GM18511 (cell line): Measurements from ENCODE around the gene ZNF554.
"Not testable (repeated sequence)": the region's sequence is repeated elsewhere in the genome, so short reads cannot be mapped to it uniquely, and the experiment has no call there.

Source experiments
- ATAC-seq: cut with Tn5 transposase; IDR thresholded peaks from one replicate; pipeline ENCODE4 v1.9.1; 2021; ENCODE audit warnings: mild to moderate bottlenecking, moderate library complexity; ENCODE audit not compliant: unreplicated experiment

The ZNF554 gene

DNA sequence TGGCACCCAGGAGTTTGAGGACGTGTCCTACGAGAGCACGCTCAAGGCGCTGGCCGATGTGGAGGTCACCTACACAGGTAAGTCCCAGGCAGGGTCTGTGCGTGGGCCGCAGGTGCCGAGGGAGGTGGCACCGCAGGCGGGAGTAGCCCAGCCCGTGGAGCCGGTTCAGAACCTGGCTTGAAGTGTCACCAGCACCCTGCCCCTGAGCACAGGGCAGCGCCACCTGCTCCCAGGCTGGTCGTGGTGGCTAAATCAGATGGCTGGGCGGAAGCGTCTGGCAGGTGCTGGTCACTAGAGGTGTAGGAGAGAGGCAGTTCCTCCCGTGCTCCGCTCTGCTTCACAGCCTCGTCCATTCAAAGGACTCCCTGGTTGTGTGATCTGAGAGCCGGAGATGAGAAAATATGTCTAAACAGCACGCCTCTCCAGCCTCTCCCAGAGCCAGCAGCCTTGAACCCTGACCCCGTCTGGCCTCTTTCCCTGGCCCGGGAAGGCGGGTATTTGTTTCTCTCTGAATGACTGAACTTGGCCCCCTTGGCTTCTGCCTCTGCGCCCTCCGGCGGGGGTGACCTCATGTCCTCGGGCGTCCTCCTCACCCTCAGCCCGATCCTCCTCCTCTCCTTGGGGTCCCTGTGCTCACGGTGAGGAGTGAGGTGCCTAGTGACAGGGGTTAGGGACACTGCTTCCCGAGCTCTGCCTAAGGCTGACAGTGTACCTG is 29.0 kb upstream of the ZNF554 start:
- ATAC-seq, result no peak

DNA sequence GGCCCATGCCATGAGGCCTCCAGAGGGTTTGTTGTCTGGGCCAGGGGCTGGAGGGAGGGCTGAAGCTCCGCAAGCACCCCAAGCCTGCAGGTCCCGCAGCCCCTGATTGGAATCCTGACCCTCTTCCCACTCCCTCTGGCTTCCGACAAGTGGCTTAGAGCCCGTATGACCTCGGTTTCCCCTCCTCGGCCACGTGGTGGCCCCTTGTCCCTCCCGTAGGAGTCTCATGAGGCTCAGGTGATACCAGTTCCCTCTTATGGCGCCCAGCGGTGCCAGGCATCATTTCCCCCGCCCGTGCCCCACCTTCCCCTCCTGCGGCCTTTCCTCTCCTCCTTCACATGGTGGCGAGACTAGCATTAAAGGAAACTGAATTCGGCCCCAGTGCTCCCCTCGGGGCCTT is 28.2 kb upstream of the ZNF554 start:
- ATAC-seq, result no peak

DNA sequence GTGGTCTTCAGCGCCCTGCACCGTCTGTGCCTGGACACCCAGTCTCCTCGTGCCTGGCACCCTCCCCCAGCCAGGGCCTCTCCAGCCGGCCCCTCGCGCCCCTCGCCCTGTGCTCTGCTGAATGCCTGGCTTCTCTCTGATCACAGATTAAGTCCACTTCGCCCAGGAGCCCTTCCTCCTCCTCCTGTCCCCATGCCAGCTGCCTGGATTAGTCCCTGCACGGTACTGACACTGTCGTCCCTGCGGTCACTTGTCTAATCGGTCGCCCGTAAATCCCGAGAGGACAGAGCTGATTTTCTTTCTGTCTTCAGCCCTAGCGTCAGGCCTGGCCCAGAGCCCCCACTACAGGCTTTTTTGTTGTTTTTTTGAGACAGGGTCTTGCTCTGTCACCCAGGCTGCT is 27.8 kb upstream of the ZNF554 start:
- ATAC-seq, result no peak

GRCh38 chr19:2792666-2793065 is 27.0 kb upstream of the ZNF554 start:
- not testable (repeated sequence) for ATAC-seq

DNA sequence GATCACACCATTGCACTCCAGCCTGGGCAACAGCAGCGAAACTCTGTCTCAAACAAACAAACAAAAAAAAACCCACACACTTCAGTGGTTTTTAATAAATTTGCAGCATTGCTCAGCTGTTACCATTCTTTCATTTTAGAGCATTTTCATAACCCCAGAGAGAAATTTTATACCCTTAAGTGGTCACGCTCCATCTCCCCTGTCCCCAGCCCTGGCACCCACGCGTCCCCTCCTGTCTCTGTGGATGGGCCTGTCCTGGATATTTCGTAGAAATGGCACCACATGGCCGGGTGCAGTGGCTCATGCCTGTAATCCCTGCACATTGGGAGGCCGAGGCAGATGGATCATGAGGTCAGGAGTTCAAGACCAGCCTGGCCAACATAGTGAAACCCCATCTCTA is 26.5 kb upstream of the ZNF554 start:
- no peak for ATAC-seq

GRCh38 chr19:2793577-2793976 is 26.1 kb upstream of the ZNF554 start:
- ATAC-seq, result no peak

DNA sequence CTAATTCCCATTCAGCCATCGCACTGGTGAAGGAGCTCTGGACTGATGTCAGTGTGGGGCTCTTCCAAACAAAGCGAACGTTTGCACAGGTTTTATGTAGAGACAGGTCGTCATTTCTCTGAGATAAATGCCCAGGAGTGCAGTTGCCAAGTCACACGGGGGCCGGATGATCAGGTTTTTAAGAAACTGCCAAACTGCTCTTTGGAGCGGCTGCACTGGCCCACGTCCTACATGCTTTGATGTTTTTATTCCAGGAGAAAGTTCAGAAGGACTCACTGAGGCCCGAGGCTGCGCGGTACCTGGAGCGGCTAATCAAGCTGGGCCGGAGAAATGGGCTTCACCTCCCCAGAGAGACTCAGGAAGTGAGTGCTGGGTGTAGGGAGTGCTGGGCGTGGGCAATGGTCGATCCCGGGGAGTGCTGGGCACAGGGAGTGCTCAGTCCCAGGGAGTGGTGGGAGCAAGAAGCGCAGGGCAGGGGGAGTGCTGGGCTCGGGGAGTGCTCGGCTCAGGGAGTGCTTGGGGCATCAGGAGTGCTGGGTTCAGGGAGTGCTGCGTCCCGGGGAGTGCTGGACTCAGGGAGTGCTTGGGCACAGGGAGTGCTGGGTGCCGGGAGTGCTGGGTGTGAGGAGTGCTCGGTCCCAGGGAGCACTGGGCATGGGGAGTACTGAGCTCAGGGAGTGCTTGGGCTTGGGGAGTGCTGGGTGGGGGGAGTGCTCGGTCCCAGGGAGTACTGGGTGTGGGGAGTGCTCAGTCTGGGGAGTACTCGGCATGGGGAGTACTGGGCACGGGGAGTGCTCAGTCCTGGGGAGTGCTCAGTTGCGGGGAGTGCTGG is 23.6 kb upstream of the ZNF554 start:
- no peak for ATAC-seq

- no peak for ATAC-seq
These were observed 22.9 kb upstream of the ZNF554 start for GRCh38 chr19:2796659-2797266.

DNA sequence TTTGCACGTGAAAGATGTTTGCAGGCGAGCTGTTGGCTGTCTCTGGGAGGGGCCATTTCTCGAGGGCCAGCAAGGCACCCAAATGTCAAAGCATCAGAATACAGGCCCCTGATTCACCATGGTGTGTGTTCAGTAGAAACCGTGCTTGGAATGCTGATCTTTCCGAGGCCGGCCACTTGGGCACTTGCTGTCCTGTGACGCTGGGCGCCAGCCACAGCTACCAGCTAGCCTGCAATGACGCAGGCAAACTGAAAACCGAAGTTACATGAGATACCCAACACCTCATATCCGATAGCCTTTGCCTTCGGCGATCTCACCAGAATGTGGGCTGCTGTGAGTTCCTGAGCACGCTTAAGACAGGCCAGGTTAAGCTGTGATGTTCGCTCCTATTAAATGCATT is 22.4 kb upstream of the ZNF554 start:
- ATAC-seq, result no peak

- no peak for ATAC-seq
These were observed 21.4 kb upstream of the ZNF554 start for GRCh38 chr19:2798158-2798685.

GRCh38 chr19:2798733-2799132 is 20.9 kb upstream of the ZNF554 start:
- ATAC-seq, result no peak

DNA sequence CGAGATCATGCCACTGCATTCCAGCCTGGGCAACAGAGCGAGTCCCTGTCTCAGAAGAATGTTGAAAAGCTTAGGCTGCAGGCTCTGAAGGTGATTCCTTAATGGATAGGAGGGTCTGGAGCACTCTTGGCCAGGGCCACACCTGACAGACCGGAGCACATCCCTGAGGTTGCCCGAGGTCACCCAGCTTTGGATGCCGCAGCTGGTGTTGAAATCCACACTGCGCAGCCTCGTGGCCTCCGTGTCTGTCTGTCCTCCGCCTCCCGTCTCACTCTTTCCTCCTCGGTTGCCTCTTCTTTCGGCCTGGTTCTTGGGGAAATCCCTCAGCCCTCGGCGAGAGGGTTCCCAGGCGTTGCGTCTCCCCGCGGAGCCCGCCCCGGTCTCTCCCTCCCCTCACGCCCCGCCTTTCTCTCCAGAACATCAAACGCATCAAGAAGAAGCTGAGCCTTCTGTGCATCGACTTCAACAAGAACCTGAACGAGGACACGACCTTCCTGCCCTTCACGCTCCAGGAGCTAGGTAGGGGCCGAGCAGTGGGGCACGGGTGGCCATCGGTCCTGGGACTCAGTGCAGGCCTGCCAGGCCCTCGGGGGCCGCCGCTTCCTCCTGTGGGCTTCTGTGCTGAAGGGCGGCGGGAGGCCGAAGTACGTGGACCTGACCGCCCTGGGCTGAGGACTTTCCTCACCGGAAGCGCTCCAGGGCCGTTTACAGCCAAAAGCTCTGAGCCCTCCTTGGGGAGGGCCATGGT is 20.2 kb upstream of the ZNF554 start:
- ATAC-seq, result no peak

GRCh38 chr19:2800506-2800905 is 19.2 kb upstream of the ZNF554 start:
- no peak for ATAC-seq

DNA sequence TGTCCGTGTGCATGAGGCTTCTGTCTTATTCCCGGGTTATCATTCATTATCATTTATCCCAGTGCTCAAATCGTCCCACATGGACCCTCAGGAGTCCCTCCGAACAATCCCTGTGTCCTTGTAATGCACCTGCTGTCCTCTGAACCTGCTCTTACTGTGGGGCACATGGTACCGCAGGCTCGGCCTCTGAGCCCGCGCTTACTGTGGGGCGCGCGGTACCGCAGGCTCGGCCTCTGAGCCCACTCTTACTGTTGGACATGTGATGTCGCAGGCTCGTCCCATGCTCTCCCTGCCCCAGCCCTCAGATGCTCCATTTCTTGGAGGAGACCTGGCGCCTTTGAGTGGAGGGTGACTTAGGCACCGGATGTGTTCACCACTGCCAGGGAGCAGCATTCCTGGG is 16.8 kb upstream of the ZNF554 start:
- no peak for ATAC-seq

GRCh38 chr19:2803486-2804155 is 16.0 kb upstream of the ZNF554 start:
- no peak for ATAC-seq

- no peak for ATAC-seq
These were observed 15.3 kb upstream of the ZNF554 start for GRCh38 chr19:2804156-2805004.

DNA sequence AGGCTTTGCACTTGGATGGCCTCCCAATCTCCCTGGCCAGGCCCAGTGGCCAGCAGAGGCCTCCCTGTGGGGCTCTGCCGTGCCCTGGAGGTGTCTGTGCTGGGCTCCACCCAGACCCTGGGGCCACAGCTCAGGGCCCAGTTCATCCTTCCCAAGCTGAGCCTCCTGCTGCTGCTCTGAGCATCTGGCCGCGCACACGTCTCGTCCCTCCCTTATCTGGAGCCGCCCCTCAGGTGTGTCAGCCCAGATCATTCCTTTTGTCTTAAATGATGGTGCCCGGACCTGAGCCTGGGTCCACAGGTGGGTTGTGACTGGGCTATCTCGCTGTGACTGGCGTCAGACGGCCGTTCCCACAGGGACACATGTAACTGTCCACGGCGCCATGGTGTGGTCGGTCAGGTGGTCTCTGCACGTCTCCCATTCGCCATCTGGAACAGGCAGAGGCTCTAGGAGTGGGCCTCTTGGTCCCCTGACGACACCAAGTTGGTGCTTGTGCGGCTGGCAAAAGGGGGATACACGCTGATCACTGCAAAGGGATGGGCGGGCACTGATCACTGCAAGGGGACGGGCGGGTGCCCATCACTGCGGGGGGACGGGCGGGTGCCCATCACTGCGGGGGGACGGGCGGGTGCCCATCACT is 14.3 kb upstream of the ZNF554 start:
- ATAC-seq, result no peak

- no peak for ATAC-seq
These were observed 13.5 kb upstream of the ZNF554 start for GRCh38 chr19:2805991-2806649.
